Measurements from ENCODE around the gene B3GNT8.

DNA sequence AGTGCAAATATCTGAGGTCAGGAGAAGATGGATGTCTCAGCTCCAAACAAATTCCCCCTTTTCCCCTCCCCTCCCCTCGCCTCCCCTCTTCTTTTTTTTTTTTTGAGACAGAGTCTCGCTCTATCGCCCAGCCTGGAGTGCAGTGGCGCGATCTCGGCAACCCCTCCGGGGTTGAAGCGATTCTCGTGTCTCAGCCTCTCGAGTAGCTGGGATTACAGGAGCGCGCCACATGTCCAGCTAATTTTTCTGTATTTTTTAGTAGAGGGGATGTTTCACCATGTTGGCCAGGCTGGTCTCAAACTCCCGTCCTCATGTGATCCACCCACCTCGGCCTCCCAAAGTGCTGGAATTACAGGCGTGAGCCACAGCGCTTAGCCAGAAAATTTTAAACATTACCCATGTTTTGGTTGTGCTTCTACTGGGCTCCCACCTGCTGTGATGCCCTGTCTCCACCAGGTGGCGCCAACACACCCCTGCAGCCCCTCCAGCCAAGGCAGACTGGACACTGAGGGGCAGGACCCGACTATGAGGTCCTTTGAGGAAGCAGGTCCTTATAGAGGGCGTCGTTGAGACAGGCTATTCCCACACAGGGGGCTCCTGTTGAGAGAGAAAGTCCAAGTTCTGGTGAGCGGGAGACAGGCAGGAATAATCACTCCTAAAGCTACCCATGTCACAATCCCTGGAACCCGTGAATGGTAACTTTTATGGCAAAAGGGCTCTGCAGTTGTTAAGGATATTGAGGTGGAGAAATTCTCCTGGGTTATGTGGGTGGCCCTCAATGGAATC, 22.1 kb upstream of the B3GNT8 start:
- TF ChIP-seq, protein P1, sequence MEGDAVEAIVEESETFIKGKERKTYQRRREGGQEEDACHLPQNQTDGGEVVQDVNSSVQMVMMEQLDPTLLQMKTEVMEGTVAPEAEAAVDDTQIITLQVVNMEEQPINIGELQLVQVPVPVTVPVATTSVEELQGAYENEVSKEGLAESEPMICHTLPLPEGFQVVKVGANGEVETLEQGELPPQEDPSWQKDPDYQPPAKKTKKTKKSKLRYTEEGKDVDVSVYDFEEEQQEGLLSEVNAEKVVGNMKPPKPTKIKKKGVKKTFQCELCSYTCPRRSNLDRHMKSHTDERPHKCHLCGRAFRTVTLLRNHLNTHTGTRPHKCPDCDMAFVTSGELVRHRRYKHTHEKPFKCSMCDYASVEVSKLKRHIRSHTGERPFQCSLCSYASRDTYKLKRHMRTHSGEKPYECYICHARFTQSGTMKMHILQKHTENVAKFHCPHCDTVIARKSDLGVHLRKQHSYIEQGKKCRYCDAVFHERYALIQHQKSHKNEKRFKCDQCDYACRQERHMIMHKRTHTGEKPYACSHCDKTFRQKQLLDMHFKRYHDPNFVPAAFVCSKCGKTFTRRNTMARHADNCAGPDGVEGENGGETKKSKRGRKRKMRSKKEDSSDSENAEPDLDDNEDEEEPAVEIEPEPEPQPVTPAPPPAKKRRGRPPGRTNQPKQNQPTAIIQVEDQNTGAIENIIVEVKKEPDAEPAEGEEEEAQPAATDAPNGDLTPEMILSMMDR (IDR thresholded peaks at IDR 0.05; ENCODE audit: insufficient read depth, low read depth, low read length) = peak; percentile 97
- TF ChIP-seq EZH2 (IDR thresholded peaks at IDR 0.05; ENCODE audit: insufficient read depth, low read length) = no peak

All from astrocyte (in vitro differentiated cells and primary cell).